ENCODE measurements around the gene UBE2E3.

UBE2E3 gene

GRCh38 chr2:181105562-181105961, 125.2 kb downstream of the UBE2E3 start:
- H3K27ac ChIP-seq = no peak overlapping the region
- TF ChIP-seq CTCF (conservative IDR thresholded peaks at IDR 0.05) = no peak

GRCh38 chr2:181106229-181106628, 125.8 kb downstream of the UBE2E3 start:
- H3K27ac ChIP-seq = no peak overlapping the region
- TF ChIP-seq CTCF (conservative IDR thresholded peaks at IDR 0.05) = no peak

- TF ChIP-seq CTCF (conservative IDR thresholded peaks at IDR 0.05) = no peak
- H3K27ac ChIP-seq = no peak overlapping the region
Measured at GRCh38 chr2:181106789-181107627, 126.6 kb downstream of the UBE2E3 start.

GRCh38 chr2:181107628-181107945, 127.2 kb downstream of the UBE2E3 start:
- H3K27ac ChIP-seq = no peak overlapping the region
- TF ChIP-seq CTCF (conservative IDR thresholded peaks at IDR 0.05) = no peak

GRCh38 chr2:181111059-181111458, 130.7 kb downstream of the UBE2E3 start:
- no peak for TF ChIP-seq CTCF (conservative IDR thresholded peaks at IDR 0.05)

GRCh38 chr2:181112916-181113315, 132.5 kb downstream of the UBE2E3 start:
- H3K27ac ChIP-seq = no peak overlapping the region

More at GRCh38 chr2:181111059-181111458, 130.7 kb downstream of the UBE2E3 start:
- H3K27ac ChIP-seq = no peak overlapping the region

More at GRCh38 chr2:181112916-181113315, 132.5 kb downstream of the UBE2E3 start:
- no peak for TF ChIP-seq CTCF (conservative IDR thresholded peaks at IDR 0.05)

Data from VCaP (cell line).